Neural progenitor cell (in vitro differentiated cells): ENCODE measurements around the gene OTOP2.

Source experiments
- EZH2phosphoT487 ChIP-seq: fragments of 200-600 bp; sonication (generic); IDR thresholded peaks from 2 replicates; pipeline ENCODE4 v1.6.1; 2017; ENCODE audit warnings: antibody characterized with exemption
- TF ChIP-seq, protein P1 (sequence below): fragments of 200-600 bp; sonication (generic); IDR thresholded peaks from 2 replicates; pipeline ENCODE4 v1.5.1; 2017; ENCODE audit warnings: antibody characterized with exemption, mild to moderate bottlenecking

DNA sequence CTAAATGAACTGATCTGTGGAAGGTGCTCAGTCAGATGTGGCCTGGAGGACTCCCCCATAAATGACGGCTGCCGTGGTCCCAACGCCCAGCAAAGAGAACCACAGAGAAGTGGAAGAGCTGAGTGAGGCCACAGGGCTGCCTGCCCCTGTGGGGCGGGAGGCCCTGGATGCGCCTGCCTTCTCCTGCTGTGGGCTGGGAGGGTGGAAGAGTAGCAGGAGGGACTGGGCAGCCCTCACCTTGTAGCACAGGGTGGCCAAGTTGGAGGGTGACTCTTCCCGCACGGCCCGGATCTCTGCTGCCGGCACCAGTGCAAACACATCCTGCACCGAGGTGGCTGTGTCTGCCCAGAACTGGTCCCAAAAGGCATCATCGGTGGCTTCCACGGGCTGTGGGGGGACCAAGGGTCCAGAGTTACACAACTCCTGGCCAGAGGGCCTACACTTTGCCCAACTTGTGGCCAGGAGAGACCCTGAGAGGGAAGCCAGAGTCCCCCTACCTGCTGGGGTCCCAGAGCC, 40.2 kb downstream of the OTOP2 start:
- TF ChIP-seq EZH2phosphoT487: no peak
- TF ChIP-seq, protein P1, sequence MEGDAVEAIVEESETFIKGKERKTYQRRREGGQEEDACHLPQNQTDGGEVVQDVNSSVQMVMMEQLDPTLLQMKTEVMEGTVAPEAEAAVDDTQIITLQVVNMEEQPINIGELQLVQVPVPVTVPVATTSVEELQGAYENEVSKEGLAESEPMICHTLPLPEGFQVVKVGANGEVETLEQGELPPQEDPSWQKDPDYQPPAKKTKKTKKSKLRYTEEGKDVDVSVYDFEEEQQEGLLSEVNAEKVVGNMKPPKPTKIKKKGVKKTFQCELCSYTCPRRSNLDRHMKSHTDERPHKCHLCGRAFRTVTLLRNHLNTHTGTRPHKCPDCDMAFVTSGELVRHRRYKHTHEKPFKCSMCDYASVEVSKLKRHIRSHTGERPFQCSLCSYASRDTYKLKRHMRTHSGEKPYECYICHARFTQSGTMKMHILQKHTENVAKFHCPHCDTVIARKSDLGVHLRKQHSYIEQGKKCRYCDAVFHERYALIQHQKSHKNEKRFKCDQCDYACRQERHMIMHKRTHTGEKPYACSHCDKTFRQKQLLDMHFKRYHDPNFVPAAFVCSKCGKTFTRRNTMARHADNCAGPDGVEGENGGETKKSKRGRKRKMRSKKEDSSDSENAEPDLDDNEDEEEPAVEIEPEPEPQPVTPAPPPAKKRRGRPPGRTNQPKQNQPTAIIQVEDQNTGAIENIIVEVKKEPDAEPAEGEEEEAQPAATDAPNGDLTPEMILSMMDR: no peak
